ENCODE results near the gene GTSE1.
"Not testable (repeated sequence)": the region's sequence is repeated elsewhere in the genome, so short reads cannot be mapped to it uniquely, and the experiment has no call there.

The GTSE1 gene

DNA sequence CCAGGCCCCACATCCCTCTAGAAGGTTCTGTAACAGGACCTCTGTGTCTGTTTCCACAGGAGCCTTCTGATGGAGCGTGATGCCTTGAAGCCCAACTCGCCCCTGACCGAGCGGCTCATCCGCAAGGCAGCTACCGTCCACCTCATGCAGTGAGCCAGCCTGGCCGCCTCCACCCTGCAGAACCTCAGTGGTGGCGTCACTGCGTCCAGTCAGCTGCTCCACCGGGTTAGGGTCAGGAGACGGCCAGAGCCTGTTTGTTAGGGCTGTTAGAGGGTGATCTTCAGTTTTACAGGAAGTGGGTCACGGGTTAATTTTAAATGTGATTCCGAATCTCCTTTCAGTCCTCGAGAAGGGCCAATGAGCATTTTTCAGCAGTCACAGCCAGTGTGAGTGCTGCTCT, 3.9 kb upstream of the GTSE1 start:
- no peak for DNase-seq (ENCODE audit: low read depth, low spot score)

DNA sequence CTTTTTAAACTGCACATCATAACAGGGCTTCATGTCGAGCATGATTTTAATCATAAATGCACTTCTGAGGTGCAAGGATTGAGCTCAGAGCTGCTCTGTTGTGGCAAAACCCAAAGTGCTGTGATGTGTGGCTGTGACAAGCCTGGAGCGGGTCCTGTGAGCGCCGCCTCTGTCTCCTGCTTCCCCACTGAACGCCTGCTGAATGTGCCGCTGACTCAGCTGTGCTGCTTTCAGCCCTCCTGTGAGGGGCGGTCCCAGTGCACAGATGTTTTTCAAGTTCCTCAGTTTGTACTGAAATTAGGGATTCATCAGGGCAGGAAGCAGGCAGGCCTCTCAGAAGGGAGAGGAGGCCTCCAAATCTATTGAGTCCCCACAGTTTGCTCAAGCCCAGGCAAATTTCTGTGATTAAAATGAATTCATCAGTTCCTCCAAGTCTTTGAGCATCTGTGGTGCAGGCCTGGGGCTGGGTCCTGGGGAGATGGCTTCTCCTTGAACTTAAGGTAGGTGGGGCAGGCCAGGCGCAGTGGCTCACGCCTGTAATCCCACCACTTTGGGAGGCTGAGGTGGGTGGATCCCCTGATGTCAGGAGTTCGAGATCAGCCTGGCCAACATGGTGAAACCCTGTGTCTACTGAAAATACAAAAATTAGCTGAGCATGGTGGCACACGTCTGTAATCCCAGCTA, 3.0 kb upstream of the GTSE1 start:
- DNase-seq (ENCODE audit: low read depth, low spot score) = peak; percentile 37

DNA sequence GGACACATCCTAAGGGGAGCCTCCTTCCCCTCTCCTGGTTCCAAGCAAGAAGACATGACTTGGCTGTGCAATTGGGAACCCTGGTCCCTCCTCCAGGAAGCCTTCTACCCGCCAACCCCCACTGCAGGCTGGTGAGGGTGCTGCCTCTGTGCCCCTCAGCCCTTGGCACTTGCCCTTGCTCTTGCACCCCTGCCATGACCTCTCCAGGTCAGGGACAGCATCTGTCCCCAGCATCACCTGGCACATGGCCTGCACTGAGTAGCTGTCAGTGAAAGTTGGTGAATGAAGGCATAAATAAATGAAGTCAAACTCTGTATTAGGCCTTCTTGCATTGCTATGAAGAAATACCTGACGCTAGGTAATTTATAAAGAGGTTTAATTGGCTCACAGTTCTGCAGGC, 1.9 kb upstream of the GTSE1 start:
- DNase-seq (ENCODE audit: low read depth, low spot score) = no peak

DNA sequence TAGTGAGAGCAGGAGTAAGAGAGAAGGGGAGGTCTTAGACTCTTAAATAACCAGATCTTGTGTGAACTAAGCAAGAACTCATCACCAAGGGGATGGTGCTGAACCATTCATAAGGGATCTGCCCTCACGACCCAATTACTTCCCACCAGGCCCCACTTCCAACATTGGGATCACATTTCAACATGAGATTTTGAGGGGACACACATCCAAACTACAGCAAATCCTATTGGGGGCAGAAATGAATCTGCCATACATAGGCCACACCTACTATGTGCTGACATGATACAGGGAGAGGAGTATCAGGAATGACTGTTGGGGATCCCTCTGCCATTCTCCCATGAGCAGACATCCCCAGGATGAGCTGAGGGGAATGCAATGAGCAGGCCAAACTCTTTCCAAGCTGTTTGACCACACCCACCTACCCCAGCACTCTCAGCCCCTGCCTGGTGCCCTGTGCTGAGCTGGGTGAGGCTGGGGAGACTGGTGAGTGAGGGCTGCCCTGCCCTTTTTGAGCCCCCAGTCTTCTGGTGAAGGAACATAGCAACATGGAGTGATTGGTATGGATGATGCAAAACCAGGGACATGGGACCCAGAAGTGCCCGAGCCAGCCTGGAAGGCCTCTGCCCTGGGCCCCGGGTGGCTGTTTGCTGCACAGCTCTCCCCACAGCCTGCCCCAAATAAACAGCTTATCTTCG, 1.2 kb upstream of the GTSE1 start:
- no peak for DNase-seq (ENCODE audit: low read depth, low spot score)

DNA sequence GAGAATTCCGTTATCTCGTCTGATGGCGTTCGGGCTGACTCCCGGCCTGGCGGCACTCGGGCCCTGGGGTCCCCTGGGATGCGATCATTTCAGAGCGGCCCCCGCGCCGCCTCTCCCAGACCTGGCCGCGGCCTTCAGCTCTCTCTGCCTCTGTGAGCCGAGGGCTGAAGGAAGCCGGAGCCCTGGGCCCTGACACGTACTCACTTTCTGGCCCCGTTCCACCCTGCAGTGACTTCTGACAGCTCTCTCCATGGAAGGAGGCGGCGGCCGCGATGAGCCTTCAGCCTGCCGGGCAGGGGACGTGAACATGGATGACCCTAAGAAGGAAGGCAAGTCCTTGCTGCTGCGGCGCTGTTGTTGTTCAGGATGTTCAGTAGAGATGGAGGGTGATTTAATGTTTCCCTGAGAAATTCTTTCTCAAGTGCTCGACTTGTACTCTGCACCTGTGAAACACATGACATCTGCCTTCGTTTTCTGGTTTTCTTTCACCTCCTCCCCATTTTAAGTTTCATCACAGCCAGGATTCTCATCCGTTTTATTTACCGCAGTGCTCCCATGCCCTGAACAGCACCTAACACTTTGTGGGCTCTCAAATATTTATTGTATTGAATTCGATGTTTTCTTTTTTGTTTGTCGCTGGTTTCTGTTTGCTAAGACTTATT, 612 bp downstream of the GTSE1 start:
- DNase-seq (ENCODE audit: low read depth, low spot score) = no peak

DNA sequence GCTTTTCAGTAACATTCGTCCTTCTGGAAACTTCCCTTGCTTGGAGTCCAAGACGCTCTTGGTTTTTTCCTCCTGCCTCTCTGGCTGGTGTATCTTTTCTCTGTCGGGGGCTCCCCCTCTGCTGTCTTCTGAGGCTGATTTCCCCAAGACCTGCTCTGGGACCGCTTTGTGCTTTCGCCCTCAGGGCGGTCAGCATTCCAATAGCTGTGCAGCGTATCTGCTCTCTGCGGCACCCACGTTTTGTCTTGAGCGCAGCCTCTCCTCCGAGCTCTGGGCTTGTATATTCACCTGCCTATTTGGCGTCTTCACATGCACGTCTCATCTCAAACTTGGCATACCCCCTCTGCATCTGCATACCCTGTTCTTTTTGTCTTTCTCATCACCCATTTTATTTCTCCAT, 2.4 kb downstream of the GTSE1 start:
- peak; percentile 56 for DNase-seq (ENCODE audit: low read depth, low spot score)

DNA sequence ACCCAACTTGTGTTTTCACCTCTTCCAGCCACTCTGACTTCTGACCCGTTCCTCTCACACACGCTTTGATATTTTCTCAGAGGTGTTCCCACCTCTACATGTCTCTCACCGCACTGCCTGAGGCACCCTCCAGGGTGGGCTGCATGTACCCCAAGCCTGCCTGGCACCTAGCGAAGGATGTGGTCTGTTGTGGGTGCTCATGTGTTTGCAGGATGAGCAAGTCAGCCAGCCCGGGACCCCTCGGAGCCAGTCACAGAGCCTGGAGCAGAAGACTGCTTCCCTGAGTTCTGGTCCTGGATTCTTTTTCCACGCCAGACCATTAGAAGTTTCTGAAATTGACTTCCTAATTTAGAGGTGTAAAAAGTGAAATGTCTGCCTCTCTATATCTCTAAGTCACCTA, 3.8 kb downstream of the GTSE1 start:
- DNase-seq (ENCODE audit: low read depth, low spot score) = no peak

DNA sequence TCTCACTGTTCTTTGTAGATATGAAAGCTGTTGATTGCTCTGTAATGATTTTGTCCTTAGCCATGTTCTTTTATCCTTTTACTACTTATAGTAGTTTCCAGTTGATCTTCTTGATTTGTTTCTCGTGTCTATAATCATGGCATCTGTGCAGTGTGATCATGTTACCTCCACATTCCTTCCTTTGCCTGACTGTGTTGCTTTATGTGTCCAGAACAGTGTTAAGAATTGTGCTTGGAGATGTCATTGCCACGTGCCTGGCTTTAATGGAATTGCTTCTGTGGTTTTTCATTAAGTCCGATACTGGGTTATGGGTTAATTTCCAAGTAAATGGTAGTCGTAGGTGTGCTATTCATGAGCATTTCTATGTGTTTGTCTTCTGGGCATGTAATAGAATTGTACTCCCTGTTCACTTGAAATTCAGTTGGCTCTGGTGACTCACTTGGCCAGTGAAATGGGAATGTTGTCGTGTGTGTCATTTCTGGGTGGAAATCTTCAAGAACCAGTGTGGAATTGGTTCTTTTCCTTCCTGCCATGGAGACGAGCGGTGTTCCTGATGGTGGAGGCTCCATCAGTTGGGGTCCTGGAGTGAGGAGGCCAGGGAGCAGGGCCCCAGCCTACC, 6.8 kb downstream of the GTSE1 start:
- DNase-seq (ENCODE audit: low read depth, low spot score) = no peak

DNA sequence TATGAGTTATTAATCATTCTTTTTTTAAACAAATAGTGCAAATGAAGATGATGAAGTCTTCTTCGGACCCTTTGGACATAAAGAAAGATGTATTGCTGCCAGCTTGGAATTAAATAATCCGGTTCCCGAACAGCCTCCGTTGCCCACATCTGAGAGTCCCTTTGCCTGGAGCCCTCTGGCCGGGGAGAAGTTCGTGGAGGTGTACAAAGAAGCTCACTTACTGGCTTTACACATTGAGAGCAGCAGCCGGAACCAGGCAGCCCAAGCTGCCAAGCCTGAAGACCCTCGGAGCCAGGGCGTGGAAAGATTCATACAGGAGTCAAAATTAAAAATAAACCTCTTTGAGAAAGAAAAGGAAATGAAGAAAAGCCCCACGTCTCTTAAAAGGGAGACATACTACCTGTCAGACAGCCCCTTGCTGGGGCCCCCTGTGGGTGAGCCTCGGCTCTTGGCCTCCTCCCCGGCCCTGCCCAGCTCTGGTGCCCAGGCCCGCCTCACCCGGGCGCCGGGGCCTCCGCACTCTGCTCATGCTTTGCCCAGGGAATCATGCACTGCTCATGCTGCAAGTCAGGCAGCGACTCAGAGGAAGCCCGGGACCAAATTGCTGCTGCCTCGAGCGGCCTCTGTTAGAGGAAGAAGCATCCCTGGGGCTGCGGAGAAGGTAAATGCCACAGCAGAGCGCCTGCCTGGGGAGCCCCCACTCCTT, 11.8 kb downstream of the GTSE1 start:
- no peak for DNase-seq (ENCODE audit: low read depth, low spot score)

DNA sequence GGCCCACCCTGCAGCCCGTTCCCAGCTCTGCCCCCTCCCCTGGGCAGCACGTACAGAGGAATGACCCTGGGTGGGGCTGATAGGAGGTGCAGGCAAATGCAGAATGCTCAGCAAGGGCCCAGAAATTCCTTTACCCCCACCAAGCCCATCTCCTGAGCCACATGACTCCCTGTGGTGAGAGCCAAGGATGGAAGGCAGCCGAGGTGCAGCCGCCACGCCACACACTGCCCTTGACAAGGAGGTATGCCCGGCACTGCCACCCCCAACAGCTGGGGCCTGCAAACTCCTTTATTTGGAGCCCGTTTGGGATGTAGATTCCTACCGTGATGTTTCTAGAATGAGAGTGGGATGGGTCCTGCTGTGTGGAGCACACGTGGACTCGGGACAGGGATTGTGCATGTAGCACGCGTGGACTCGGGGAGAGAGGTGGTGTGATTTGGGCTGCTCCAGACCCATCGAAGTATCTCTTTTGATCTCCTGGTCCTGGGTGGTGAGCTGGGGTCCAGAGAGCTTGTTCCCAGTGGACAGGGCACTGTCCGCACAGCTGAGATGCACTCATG, 12.9 kb downstream of the GTSE1 start:
- no peak for DNase-seq (ENCODE audit: low read depth, low spot score)

DNA sequence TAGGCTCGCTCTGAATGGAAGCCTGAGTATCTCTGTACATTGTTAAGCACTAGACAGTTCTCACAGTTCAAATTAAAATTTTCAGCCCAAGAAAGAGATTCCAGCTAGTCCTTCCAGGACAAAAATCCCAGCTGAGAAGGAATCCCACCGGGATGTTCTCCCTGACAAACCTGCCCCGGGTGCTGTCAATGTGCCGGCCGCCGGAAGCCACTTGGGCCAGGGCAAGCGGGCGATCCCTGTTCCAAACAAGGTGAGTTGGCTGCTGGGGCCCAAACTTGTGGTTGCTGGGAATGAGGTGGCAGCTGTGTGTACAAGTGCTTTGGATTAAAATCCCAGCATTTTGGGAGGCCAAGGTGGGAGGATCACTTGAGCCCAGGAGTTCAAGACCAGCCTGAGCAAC, 15.4 kb downstream of the GTSE1 start:
- DNase-seq (ENCODE audit: low read depth, low spot score) = no peak

DNA sequence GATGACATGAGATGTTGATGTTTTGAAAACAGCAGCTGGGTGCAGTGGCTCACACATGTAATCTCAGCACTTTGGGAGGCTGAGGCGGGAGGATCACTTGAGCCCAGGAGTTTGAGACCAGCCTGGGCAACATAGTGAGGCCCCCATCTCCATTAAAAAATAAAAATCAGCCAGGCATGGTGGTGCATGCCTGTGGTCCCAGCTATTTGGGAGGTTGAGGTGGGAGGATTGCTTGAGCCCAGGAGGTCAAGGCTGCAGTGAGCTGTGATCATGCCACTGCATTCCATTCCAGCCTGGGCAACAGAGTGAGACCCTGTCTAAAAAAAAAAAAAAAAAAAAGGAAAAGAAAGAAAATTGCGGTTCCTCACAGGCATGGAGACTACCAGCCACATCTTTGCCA, 16.2 kb downstream of the GTSE1 start:
- not testable (repeated sequence) for DNase-seq (ENCODE audit: low read depth, low spot score)

DNA sequence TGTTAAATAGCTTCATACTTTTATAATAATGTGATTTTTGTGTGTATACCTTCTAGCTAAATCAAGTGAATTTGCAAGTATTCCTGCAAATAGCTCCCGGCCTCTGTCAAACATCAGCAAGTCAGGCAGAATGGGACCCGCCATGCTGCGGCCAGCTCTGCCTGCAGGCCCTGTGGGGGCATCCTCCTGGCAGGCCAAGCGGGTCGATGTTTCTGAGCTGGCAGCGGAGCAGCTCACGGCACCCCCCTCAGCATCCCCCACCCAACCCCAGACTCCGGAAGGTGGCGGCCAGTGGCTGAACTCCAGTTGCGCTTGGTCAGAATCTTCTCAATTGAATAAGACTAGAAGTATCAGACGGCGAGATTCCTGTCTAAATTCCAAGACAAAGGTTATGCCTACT, 19.3 kb downstream of the GTSE1 start:
- DNase-seq (ENCODE audit: low read depth, low spot score) = no peak

DNA sequence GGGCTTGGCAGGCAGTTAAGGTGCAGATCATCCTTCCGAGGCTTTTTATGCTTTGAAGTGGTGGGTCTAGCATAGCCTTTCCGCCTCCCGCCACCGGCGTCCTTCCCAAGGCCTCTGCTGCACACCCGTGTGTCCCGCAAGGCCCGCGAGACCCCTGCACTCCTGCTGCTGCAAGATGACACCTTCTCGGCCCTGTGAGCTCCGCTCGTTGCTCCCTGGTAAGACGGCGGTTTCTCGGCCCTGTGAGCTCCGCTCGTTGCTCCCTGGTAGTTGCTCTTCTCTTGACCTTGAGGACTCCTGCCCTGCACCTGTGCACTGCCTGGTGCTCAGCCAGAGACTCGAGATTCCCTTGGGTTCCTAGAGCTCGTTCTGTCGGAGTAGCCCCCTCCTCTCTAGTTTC, 21.0 kb downstream of the GTSE1 start:
- no peak for DNase-seq (ENCODE audit: low read depth, low spot score)

DNA sequence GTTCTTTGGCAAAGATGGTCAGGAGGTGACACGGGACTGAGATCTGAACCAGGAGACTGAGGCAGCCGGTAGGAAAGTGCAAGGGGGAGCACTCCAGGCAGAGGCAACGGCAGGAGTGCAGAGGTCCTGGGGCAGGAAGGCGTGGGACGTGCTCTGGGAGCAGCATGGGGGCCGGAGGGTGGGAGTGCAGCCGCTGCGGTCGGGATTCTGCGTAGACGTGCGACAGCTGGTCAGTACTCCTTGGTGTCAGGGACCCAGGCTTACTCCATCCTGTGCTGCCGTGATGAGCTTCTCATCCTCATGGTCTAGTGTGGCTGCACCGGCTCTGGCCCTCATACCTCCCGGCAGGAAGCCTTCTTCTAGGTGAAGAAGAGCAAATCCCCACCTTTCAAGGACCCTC, 21.9 kb downstream of the GTSE1 start:
- DNase-seq (ENCODE audit: low read depth, low spot score) = no peak

DNA sequence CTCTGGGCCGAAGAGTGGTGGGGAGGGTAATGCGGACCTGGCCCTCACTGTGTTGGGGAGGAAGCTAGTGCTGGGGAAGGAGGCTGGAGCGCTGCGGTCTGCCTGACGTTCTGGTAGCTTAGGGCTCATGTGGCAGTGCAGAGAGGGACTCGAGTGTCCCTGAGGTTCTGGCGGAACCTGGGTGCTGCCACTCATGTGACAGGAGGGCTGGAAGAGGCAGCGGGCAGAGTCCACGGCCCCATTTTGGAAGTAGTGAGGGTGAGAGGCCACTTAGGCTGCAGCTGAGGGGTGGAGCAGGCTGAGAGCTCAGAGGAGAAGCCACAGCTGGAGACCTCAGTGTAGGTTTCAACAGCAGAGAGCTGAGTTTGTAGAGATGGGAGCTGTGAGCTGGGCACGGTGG, 22.6 kb downstream of the GTSE1 start:
- no peak for DNase-seq (ENCODE audit: low read depth, low spot score)

DNA sequence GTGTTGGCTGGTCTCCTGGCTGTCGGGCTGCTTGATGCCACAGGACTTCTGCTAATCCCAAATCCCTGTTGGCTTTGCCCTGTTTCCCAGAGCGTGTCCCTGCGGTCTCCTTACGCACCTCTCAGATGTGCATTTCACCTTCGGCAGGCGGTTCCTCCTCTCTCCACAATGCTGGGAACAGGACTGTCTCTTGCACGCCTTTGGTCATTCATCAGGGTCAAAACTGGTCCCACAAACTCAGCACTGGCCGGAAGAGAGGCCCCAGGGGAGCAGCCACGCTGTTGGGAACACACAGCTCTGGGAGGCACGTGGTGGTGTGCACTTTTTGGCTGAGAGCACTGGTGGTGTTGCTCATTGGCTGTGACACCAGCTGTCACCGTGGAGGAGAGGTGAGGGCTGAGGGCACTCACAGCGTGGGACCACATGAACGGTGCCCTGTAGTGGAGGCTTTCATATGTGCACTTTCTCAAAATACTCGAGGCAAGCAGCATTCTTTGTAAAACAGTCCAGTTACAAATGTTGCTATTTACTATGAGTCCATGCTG, 23.6 kb downstream of the GTSE1 start:
- no peak for DNase-seq (ENCODE audit: low read depth, low spot score)

DNA sequence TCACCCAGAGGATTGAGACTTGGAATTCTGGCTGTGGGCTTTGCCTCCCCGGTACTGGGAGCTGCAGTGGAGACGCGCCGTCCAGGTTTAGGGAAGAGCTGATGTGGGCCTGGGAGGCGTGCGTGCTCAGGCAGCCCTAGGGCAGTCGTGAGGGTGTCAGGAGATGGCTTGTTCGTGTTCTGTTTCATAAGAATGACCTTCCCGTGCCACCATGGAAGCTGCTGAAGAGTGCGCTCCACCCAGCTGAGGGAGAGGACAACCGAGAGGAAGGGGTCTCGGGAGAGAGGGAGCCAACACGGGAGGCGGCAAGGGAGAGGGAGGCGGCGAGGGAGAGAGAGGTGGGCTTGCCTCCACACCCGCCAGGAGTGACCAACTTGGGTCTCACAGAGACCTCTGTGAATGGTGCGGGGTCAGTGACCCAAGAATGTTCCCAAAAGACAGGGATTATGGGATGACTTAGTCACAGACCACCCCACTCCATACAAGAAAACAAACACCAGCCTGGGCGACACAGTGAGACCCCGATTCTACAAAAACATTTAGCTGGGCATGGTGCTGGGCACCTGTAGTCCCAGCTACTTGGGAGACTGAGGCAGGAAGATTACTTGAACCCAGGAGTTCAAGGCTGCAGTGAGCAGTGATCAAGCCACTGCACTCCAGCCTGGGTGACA, 24.2 kb downstream of the GTSE1 start:
- no peak for DNase-seq (ENCODE audit: low read depth, low spot score)

DNA sequence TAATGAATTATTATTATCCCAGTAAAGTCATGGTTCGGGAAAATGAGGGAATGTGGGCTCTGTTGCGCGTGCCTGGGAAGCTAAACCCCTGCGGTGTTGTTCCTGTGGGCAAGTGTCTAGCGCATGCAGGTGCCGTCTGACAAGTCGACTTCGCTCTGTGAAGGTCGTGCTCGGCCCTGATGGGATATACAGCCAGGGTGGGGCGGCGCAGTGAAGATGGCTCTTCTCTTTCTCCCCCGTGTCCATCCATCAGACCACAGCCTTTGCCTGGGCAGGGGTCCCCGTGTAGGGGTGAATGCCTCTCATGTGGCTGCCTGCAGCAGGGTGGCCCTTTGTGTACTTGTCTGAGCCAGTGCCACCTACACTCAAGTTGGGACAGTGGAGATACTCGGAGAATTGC, 26.0 kb downstream of the GTSE1 start:
- no peak for DNase-seq (ENCODE audit: low read depth, low spot score)

DNA sequence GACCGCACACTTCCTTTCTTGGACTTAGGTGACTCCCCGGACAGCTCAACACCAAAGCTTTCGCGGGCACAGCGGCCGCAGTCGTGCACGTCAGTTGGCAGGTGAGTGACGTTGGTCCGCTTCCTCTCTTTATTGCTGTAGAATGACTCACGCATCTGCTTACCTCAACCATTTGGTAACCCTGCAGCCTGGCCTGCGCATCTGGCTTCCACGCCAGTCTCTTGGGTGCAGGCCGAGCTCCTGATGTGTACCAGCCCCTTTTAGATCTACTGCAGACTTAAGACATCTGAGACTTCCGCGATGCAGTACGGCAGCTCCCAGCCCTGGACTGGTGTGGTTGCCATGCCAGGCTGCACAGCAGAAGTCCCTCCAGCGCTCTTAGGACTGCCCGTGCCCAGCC, 26.5 kb downstream of the GTSE1 start:
- no peak for DNase-seq (ENCODE audit: low read depth, low spot score)

Measured in ELF-1 (cell line).